Epithelial cell of esophagus (primary cell): ENCODE measurements around the gene CDK1.

ENCODE experiments used
- DNase-seq: peaks from one replicate; pipeline ENCODE4 v3.0.0; 2010; ENCODE audit warnings: low read depth
- H3K4me3 ChIP-seq: 2 replicates; pipeline ENCODE4 v1.5.1; 2011; ENCODE audit warnings: mild to moderate bottlenecking, low read length, control low read depth
- CTCF ChIP-seq: IDR thresholded peaks from 2 replicates; pipeline ENCODE4 v1.5.1; 2011; ENCODE audit warnings: low read depth, mild to moderate bottlenecking, low read length, control low read depth, inconsistent platforms; ENCODE audit not compliant: insufficient read depth; ENCODE audit errors: missing control alignments

CDK1 gene

GRCh38 chr10:60799971-60800650 is 21.8 kb downstream of the CDK1 start:
- DNase-seq = no peak
- H3K4me3 ChIP-seq = no peak overlapping the region
- TF ChIP-seq CTCF = no peak

GRCh38 chr10:60800918-60801317 is 22.6 kb downstream of the CDK1 start:
- DNase-seq = no peak
- TF ChIP-seq CTCF = no peak
- no peak overlapping the region for H3K4me3 ChIP-seq

GRCh38 chr10:60801522-60801921 is 23.2 kb downstream of the CDK1 start:
- no peak overlapping the region for H3K4me3 ChIP-seq
- TF ChIP-seq CTCF = no peak
- no peak for DNase-seq

GRCh38 chr10:60803433-60803832 is 25.2 kb downstream of the CDK1 start:
- no peak overlapping the region for H3K4me3 ChIP-seq
- DNase-seq = no peak
- TF ChIP-seq CTCF = no peak

- no peak for DNase-seq
- H3K4me3 ChIP-seq = no peak overlapping the region
- no peak for TF ChIP-seq CTCF
Observed at GRCh38 chr10:60803865-60804264, 25.6 kb downstream of the CDK1 start.

- no peak for TF ChIP-seq CTCF
- no peak overlapping the region for H3K4me3 ChIP-seq
- DNase-seq = no peak
Observed at GRCh38 chr10:60806921-60807320, 28.6 kb downstream of the CDK1 start.

GRCh38 chr10:60807499-60807898 is 29.2 kb downstream of the CDK1 start:
- no peak for DNase-seq
- no peak for TF ChIP-seq CTCF
- no peak overlapping the region for H3K4me3 ChIP-seq
